Left lung (tissue), 10 donors: ENCODE data around the gene ADD2. TPM values are rescaled to one million over a fixed set of nuclear protein-coding genes. Genes with fewer than 3 reads are reported as not detected.
A peak's percentile ranks its signal among the peaks of the same experiment; 100 is the strongest.

Source experiments
- ATAC-seq: fragments of 200-7000 bp; cut with Tn5 transposase; one replicate; pipeline ENCODE4 v1.9.1; 2020; ENCODE audit warnings: moderate library complexity
- DNase-seq, 4 donors: peaks; one replicate each; pipeline ENCODE4 v3.0.0-alpha.2; 2013 to 2020
- H3K27ac ChIP-seq, 2 donors: fragments of 200-600 bp; sonication (generic) in 1 of 2; one replicate each; pipeline versions ENCODE4 v1.5.0 to v1.8.0; 2020 to 2021
- H3K27me3 ChIP-seq, 2 donors: fragments of 200-600 bp; sonication (generic) in 1 of 2; one replicate each; pipeline versions ENCODE4 v1.5.0 to v1.8.0; 2020 to 2021
- H3K36me3 ChIP-seq, 2 donors: fragments of 200-600 bp; sonication (generic) in 1 of 2; one replicate each; pipeline versions ENCODE4 v1.5.0 to v1.8.0; 2020 to 2021
- H3K4me1 ChIP-seq, 2 donors: fragments of 200-600 bp; one replicate each; pipeline ENCODE4 v1.8.0; 2021
- H3K4me3 ChIP-seq, 2 donors: fragments of 200-600 bp; sonication (generic) in 1 of 2; one replicate each; pipeline versions ENCODE4 v1.5.0 to v1.8.0; 2020 to 2021; ENCODE audit warnings: mild to moderate bottlenecking in 1 of 2
- H3K9me3 ChIP-seq, 2 donors: fragments of 200-600 bp; sonication (generic) in 1 of 2; one replicate each; pipeline versions ENCODE4 v1.5.0 to v1.8.0; 2020 to 2021
- CTCF ChIP-seq, 2 donors: fragments of 200-600 bp; sonication (generic) in 1 of 2; IDR thresholded peaks; one replicate each; pipeline versions ENCODE4 v1.5.0 to v1.8.0; 2021; ENCODE audit warnings: antibody characterized with exemption in 2 of 2
- intact Hi-C, 2 donors: fragments of 100-400 bp; cut with DNase I; formaldehyde crosslinking; loops; one replicate each; pipeline versions ENCODE4 v1.11.2 to v1.14.2; 2022
- polyA plus RNA-seq, 6 donors: library from polyadenylated mRNA; unstranded; fragments of 120-200 nt; gene quantifications; one replicate each; pipeline ENCODE4 v1.2.1, GENCODE V29; 2013; ENCODE audit not compliant: insufficient read length in 6 of 6
- total RNA-seq, 2 donors: library from RNA; stranded (reverse); fragmentation: NEBNext Ultra II Directional; extraction: Animal tissue kit (Norgen Biotek cat#: 25700); gene quantifications; one replicate each; pipeline ENCODE4 v1.2.1, GENCODE V29; 2021
- donor health status: DM: no; HTN: yes; CAD: no.
- donor health status: DM: no; HTN: no; CAD: no.

Gene ADD2
- total and polyA plus RNA-seq, 8 donors, result 0.92 to 12.2 (median 6.5) TPM

DNA sequence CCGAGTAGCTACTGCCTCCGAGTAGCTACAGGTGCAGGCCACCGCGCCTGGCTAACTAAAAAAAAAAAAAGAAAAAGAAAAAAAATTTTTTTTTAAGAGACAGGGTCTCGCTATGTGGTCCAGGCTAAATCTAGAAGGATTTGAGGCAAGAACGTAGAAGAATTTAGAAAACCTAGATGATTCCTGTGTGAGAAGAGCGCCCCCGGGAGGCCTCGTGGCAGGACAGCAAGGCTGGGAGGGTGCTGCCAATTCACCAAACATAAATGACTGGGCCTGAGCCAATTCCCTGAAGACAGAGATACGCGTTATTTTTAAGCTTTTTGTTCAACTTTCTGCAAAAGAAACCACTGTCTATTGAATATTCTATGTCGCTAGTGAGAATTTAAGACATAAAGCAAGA is 124.3 kb downstream of the ADD2 start:
- intact Hi-C loops, result loop anchor here in 1 of 2 donors (10.0 kb wide), 1 partner anchor 299 kb away; no protein-coding TSS in a partner anchor
- H3K36me3 ChIP-seq, result no peaks in the 10 kb centered on the region
- no peak for TF ChIP-seq CTCF (IDR thresholded peaks at IDR 0.05)
- H3K27me3 ChIP-seq, result peaks cover 0 to 25% of the 10 kb centered on the region in 2 donors
- H3K9me3 ChIP-seq, result no peaks in the 10 kb centered on the region
- ATAC-seq (no peak), DNase-seq (peak in 1 of 4 donors; percentile 11)
- H3K4me1 ChIP-seq, result no peaks in the 10 kb centered on the region
- no peak overlapping the region for H3K4me3 ChIP-seq
- H3K27ac ChIP-seq, result no peak overlapping the region

DNA sequence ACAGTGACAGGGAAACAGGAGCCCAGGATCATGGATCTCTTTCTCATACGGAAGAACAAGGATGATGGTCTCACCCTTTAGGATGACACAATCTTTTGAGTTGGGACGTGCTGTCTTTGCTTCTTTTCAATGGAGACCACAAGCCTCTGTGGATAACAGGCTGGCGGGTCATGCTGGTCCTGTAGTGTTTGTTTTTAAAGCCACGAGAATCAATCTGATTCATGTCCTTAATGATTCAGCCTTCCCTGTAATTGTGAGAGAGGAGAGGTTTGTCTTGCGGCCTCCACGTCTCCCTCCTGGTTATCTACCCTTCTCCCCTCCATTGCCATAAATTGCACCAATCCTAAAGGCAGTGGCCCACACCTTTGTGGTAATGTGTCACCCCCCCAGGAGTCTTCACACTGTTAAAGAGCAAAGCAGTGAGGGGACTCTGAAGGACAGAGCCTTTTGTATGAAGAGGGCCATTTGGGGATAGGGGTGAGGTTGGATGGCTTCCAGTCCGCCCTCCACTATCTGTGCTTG is 126.7 kb downstream of the ADD2 start:
- TF ChIP-seq CTCF (IDR thresholded peaks at IDR 0.05), result no peak
- no peak for DNase-seq
- Histone ChIP-seq H3K27me3 (peaks cover 0 to 25% of the 10 kb centered on the region in 2 donors), H3K27ac (no peak overlapping the region), H3K4me3 (no peak overlapping the region), H3K9me3 (no peaks in the 10 kb centered on the region), H3K4me1 (no peaks in the 10 kb centered on the region), H3K36me3 (no peaks in the 10 kb centered on the region)
- intact Hi-C loops, result loop anchor here in 1 of 2 donors (10.0 kb wide), 1 partner anchor 297 kb away; no protein-coding TSS in a partner anchor
- ATAC-seq, result no peak

DNA sequence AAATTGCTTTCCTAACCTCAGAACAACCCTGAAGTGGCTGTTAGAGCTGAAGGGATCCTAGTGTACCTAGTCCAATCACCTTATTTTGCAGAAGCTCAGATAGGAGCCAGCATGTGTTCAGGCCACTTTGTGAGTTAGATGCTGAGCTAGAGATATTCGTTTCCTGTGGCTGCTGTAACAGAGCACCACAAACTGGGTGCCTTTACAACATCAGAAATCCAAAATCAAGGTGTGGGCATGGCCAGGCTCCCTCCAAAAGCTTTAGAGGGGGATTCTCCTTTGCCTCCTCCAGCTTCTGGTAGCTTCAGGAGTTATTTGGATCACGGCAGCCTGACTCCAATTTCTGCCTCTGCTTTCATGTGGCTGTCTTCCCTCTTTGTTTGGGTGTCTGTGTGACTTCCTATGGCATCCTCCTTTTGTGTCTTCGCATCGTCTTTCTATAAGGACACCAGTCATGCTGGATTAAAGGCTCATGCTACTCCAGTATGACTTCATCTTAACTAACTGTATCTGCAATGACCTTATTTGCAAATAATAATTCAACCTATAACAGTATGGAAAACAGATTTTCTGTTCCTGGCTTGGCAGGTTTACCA is 128.1 kb downstream of the ADD2 start:
- H3K27me3 ChIP-seq, result peaks cover 0 to 25% of the 10 kb centered on the region in 2 donors
- H3K36me3 ChIP-seq, result no peaks in the 10 kb centered on the region
- ATAC-seq (no peak), DNase-seq (no peak)
- H3K27ac ChIP-seq, result no peak overlapping the region
- TF ChIP-seq CTCF (IDR thresholded peaks at IDR 0.05), result no peak
- no peaks in the 10 kb centered on the region for H3K4me1 ChIP-seq
- H3K4me3 ChIP-seq, result no peak overlapping the region
- intact Hi-C loops, result loop anchor here in 1 of 2 donors (10.0 kb wide), 1 partner anchor 295 kb away; no protein-coding TSS in a partner anchor
- no peaks in the 10 kb centered on the region for H3K9me3 ChIP-seq

DNA sequence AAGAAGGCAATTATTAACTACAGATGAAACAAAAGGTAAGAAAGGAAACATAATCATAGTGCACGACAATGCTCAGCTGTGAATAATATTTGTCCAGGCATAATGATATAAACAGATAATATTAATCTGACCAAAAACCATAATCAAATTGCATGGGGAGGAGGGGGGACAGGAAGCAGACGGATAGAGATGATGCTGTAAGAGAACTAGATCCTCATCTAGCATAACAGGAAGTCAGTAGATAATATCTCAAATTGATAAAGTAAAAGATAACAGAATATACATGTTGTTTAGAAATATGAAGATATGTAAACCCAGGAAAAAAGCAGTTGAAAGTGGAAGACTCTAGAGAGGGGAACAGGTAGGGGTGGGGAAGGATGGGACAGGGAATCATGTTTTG is 129.4 kb downstream of the ADD2 start:
- H3K36me3 ChIP-seq, result no peaks in the 10 kb centered on the region
- no peak overlapping the region for H3K27ac ChIP-seq
- no peaks in the 10 kb centered on the region for H3K4me1 ChIP-seq
- no peak for TF ChIP-seq CTCF (IDR thresholded peaks at IDR 0.05)
- peaks cover 0 to 21% of the 10 kb centered on the region in 2 donors for H3K27me3 ChIP-seq
- intact Hi-C loops, result no loop called here
- H3K4me3 ChIP-seq, result no peak overlapping the region
- H3K9me3 ChIP-seq, result no peaks in the 10 kb centered on the region
- DNase-seq (no peak), ATAC-seq (no peak)

DNA sequence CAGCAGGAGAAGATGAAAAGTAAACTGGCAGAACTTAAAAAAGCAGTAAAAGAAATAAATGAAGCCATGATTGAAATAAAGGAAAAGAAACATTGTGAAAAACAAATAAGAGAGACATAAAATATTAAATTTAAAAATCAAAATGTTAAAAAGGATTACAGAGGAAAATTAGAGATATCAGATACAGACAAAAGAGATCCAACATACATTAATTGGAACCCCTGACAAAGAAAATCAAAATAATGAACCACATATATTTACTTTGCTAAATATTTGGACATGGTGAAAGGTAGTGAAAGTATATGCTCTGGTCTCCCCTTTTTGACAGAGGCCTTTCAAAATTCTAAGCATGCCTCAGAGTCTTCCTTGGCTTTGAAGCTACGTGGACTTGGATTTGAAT is 134.5 kb downstream of the ADD2 start:
- Histone ChIP-seq H3K36me3 (no peaks in the 10 kb centered on the region), H3K4me3 (no peak overlapping the region), H3K9me3 (no peaks in the 10 kb centered on the region), H3K4me1 (no peaks in the 10 kb centered on the region), H3K27ac (no peak overlapping the region), H3K27me3 (no peaks in the 10 kb centered on the region)
- DNase-seq (no peak), ATAC-seq (no peak)
- intact Hi-C loops, result no loop called here
- no peak for TF ChIP-seq CTCF (IDR thresholded peaks at IDR 0.05)
